ENCODE results near the gene PAX5. TPM values are rescaled to one million over a fixed set of nuclear protein-coding genes. Genes with fewer than 3 reads are reported as not detected.

PAX5 gene
- total and polyA plus RNA-seq, 5 donors from 2014 or later: 0.02 to 0.94 (median 0.15) TPM; not detected in 2

DNA sequence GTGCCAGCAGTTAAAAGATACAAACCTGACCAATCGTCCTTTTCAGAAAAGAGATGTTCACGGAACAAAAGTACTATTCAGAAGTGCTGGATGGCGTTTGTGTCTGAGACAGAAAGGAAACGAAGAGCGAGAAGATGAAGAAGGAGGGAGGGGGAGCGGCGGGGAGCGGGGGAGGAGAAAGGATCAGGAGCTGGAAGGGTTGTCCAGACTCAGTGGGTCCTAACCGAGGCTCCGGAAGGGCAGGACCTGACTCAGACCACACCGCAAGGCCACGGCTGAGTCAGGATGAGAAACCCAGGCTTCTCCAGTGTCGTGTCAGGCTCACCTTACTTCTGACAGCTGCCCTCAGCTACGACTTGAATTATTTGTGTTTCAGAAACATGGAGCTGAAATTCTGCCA, 46.2 kb downstream of the PAX5 start:
- peaks cover 9 to 10% of the 10 kb centered on the region in 2 experiments for H3K9me3 ChIP-seq (ENCODE audit: control insufficient read depth in 2 of 2, low read length in 2 of 2)
- H3K9me3 Mint-ChIP-seq: peaks cover 0 to 19% (median 8%) of the 10 kb centered on the region in 7 donors
- no peak overlapping the region for H3K27ac Mint-ChIP-seq
- H3K27me3 ChIP-seq (ENCODE audit: control insufficient read depth, insufficient read depth, low read length): peaks cover 33% of the 10 kb centered on the region
- peaks cover 67% of the 10 kb centered on the region for H3K27me3 Mint-ChIP-seq
- H3K27ac ChIP-seq (ENCODE audit: insufficient read depth, low read length, poor library complexity, severe bottlenecking): no peak overlapping the region
- H3K36me3 ChIP-seq (ENCODE audit: control insufficient read depth, insufficient read depth, low read length): no peaks in the 10 kb centered on the region
- H3K4me3 ChIP-seq (ENCODE audit: low read depth, low read length): no peak overlapping the region
- peaks cover 0 to 20% (median 3%) of the 10 kb centered on the region in 4 donors for H3K4me1 Mint-ChIP-seq
- no peak for DNase-seq
- H3K4me1 ChIP-seq (ENCODE audit: control insufficient read depth, insufficient read depth, low read length, poor library complexity, severe bottlenecking): peaks cover 4% of the 10 kb centered on the region
- H3K36me3 Mint-ChIP-seq: peaks cover 11% of the 10 kb centered on the region
- peak overlapping the region in 1 of 4 donors; percentile 31 for H3K4me3 Mint-ChIP-seq
- no peak for ATAC-seq (ENCODE audit: low read depth in 2 of 2)

- peak overlapping the region in 1 of 4 donors; percentile 30 for H3K4me3 Mint-ChIP-seq
Observed at GRCh38 chr9:36987409-36987808, 46.7 kb downstream of the PAX5 start.

DNA sequence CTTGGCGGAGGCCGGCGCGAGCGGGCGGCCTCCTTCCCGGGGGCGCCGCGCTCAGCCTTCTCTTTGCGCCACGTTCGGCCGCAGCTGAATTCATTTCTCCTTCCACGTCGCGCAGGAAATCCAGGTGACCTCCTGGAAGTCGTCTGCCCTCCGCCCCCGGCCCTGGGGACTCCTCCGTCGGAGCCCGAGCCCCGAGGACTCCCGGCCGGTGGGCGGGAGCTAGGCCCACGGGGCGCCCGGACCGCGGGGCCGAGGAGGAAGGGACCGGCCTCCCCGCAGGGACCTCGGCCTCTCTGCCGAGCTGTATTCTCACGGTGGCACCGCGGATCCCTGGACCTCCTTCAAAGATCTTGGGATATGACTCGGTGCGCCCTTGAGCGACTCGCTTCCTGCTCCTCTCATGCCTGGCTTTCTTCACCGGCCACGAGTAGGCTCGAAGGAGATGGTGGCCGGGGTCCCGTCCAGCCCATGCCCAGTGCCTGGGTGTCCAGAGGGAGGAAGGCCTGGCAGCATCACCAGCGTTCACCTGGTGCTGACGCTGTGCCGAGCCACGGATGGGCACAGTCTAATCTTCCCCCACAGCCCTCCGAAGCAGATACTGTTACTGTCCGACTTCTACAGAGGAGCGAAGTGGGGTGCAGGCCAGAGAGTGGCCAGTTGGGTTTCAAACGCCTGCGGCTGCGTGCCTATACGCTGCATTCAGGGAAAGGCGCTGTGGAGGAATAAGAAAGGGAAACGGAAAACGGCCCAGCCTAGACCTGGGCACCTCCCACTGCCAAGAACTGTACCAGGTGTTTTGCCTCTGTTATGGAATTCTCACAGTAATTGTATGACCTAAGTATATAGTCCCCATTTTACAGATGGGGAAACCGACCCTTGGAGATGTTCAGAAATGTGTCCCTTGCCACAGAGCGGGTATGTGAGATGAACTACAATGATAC, 47.3 kb downstream of the PAX5 start:
- H3K4me3 ChIP-seq (ENCODE audit: low read depth, low read length): no peak overlapping the region
- no peaks in the 10 kb centered on the region for H3K36me3 ChIP-seq (ENCODE audit: control insufficient read depth, insufficient read depth, low read length)
- H3K27me3 Mint-ChIP-seq: peaks cover 66% of the 10 kb centered on the region
- H3K9me3 Mint-ChIP-seq: peaks cover 0 to 15% (median 4%) of the 10 kb centered on the region in 7 donors
- DNase-seq: no peak
- H3K27me3 ChIP-seq (ENCODE audit: control insufficient read depth, insufficient read depth, low read length): peaks cover 33% of the 10 kb centered on the region
- H3K4me3 Mint-ChIP-seq: peak overlapping the region in 2 of 4 donors; percentile 38 to 44
- peaks cover 8% of the 10 kb centered on the region in 2 experiments for H3K9me3 ChIP-seq (ENCODE audit: control insufficient read depth in 2 of 2, low read length in 2 of 2)
- H3K4me1 ChIP-seq (ENCODE audit: control insufficient read depth, insufficient read depth, low read length, poor library complexity, severe bottlenecking): peaks cover 4% of the 10 kb centered on the region
- H3K27ac Mint-ChIP-seq: no peak overlapping the region
- H3K36me3 Mint-ChIP-seq: peaks cover 9% of the 10 kb centered on the region
- no peak for ATAC-seq (ENCODE audit: low read depth in 2 of 2)
- no peak overlapping the region for H3K27ac ChIP-seq (ENCODE audit: insufficient read depth, low read length, poor library complexity, severe bottlenecking)
- peaks cover 0 to 20% (median 3%) of the 10 kb centered on the region in 4 donors for H3K4me1 Mint-ChIP-seq

More at GRCh38 chr9:36987409-36987808, 46.7 kb downstream of the PAX5 start:
- Histone ChIP-seq H3K36me3 (ENCODE audit: control insufficient read depth, insufficient read depth, low read length) (no peaks in the 10 kb centered on the region), H3K27ac (ENCODE audit: insufficient read depth, low read length, poor library complexity, severe bottlenecking) (no peak overlapping the region), H3K27me3 (ENCODE audit: control insufficient read depth, insufficient read depth, low read length) (peaks cover 33% of the 10 kb centered on the region), H3K4me3 (ENCODE audit: low read depth, low read length) (no peak overlapping the region), H3K4me1 (ENCODE audit: control insufficient read depth, insufficient read depth, low read length, poor library complexity, severe bottlenecking) (peaks cover 4% of the 10 kb centered on the region), H3K9me3 (ENCODE audit: control insufficient read depth in 2 of 2, low read length in 2 of 2) (peaks cover 9 to 10% of the 10 kb centered on the region in 2 experiments)
- Mint-ChIP-seq H3K27me3 (peaks cover 69% of the 10 kb centered on the region), H3K36me3 (peaks cover 11% of the 10 kb centered on the region), H3K4me1 (peaks cover 0 to 20% (median 3%) of the 10 kb centered on the region in 4 donors), H3K9me3 (peaks cover 0 to 19% (median 8%) of the 10 kb centered on the region in 7 donors), H3K27ac (no peak overlapping the region)
- ATAC-seq (ENCODE audit: low read depth in 2 of 2) (no peak), DNase-seq (no peak)

DNA sequence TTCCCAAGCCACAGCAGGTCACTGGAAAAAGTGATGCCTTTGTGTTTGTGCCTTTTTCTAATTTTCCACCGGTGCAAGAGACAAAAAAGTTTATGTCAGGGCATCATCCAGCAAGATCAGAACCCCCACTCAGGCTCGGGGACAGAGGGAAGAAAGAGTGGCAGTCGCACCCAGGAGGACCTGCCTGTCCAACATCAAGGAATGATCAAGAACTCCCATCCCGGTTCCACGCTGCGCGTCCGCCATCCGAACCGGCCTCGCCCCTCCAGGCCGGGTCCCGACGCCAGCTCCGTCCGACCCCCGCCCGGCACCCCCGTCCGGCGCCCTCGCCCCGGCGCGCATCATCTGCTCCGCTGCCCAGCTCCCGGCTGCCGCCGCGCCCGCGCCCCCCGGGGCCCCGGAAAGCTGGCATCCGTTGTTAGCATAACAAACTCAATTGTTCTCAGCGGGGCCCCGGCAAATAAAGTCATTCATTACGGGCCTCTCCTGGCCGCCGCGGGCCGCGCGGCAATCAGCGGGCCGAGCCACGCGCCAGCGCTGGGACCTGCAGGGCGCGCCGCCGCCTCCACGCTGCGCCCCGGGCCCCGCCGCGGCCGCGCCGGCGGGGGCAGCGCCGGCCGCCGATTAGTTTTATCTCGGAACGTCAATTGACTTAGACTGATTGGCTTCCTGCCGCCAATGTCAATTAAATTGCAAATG, 48.1 kb downstream of the PAX5 start:
- Mint-ChIP-seq H3K4me3 (peak overlapping the region in 2 of 4 donors; percentile 20 to 53), H3K36me3 (peaks cover 8% of the 10 kb centered on the region), H3K27ac (no peak overlapping the region), H3K27me3 (peaks cover 71% of the 10 kb centered on the region), H3K4me1 (peaks cover 0 to 20% (median 3%) of the 10 kb centered on the region in 4 donors), H3K9me3 (peaks cover 0 to 6% (median 4%) of the 10 kb centered on the region in 7 donors)
- Histone ChIP-seq H3K4me3 (ENCODE audit: low read depth, low read length) (no peak overlapping the region), H3K27me3 (ENCODE audit: control insufficient read depth, insufficient read depth, low read length) (peaks cover 28% of the 10 kb centered on the region), H3K4me1 (ENCODE audit: control insufficient read depth, insufficient read depth, low read length, poor library complexity, severe bottlenecking) (peaks cover 4% of the 10 kb centered on the region), H3K36me3 (ENCODE audit: control insufficient read depth, insufficient read depth, low read length) (no peaks in the 10 kb centered on the region), H3K27ac (ENCODE audit: insufficient read depth, low read length, poor library complexity, severe bottlenecking) (no peak overlapping the region), H3K9me3 (ENCODE audit: control insufficient read depth in 2 of 2, low read length in 2 of 2) (no peaks in the 10 kb centered on the region)
- ATAC-seq (ENCODE audit: low read depth in 2 of 2) (no peak), DNase-seq (no peak)

GRCh38 chr9:36985061-36985768, 48.9 kb downstream of the PAX5 start:
- no peak overlapping the region for H3K27ac Mint-ChIP-seq
- Histone ChIP-seq H3K9me3 (ENCODE audit: control insufficient read depth in 2 of 2, low read length in 2 of 2) (no peaks in the 10 kb centered on the region), H3K4me3 (ENCODE audit: low read depth, low read length) (no peak overlapping the region), H3K27me3 (ENCODE audit: control insufficient read depth, insufficient read depth, low read length) (peaks cover 25% of the 10 kb centered on the region), H3K4me1 (ENCODE audit: control insufficient read depth, insufficient read depth, low read length, poor library complexity, severe bottlenecking) (peaks cover 4% of the 10 kb centered on the region), H3K27ac (ENCODE audit: insufficient read depth, low read length, poor library complexity, severe bottlenecking) (no peak overlapping the region), H3K36me3 (ENCODE audit: control insufficient read depth, insufficient read depth, low read length) (no peaks in the 10 kb centered on the region)
- ATAC-seq (ENCODE audit: low read depth in 2 of 2): no peak
- H3K27me3 Mint-ChIP-seq: peaks cover 75% of the 10 kb centered on the region
- peaks cover 4% of the 10 kb centered on the region for H3K36me3 Mint-ChIP-seq
- DNase-seq: no peak
- H3K4me1 Mint-ChIP-seq: peaks cover 0 to 20% (median 3%) of the 10 kb centered on the region in 4 donors
- peak overlapping the region in 2 of 4 donors; percentile 20 to 53 for H3K4me3 Mint-ChIP-seq
- H3K9me3 Mint-ChIP-seq: peaks cover 0 to 2% (median 2%) of the 10 kb centered on the region in 7 donors

- no peaks in the 10 kb centered on the region for H3K36me3 Mint-ChIP-seq
- Histone ChIP-seq H3K9me3 (ENCODE audit: control insufficient read depth in 2 of 2, low read length in 2 of 2) (no peaks in the 10 kb centered on the region), H3K4me3 (ENCODE audit: low read depth, low read length) (no peak overlapping the region), H3K27ac (ENCODE audit: insufficient read depth, low read length, poor library complexity, severe bottlenecking) (no peak overlapping the region), H3K4me1 (ENCODE audit: control insufficient read depth, insufficient read depth, low read length, poor library complexity, severe bottlenecking) (no peaks in the 10 kb centered on the region), H3K27me3 (ENCODE audit: control insufficient read depth, insufficient read depth, low read length) (peaks cover 12% of the 10 kb centered on the region), H3K36me3 (ENCODE audit: control insufficient read depth, insufficient read depth, low read length) (no peaks in the 10 kb centered on the region)
- ATAC-seq (ENCODE audit: low read depth in 2 of 2) (no peak), DNase-seq (peak in 1 of 3 donors; percentile 7)
- no peak overlapping the region for H3K4me3 Mint-ChIP-seq
- H3K27me3 Mint-ChIP-seq: peaks cover 44% of the 10 kb centered on the region
- no peaks in the 10 kb centered on the region for H3K9me3 Mint-ChIP-seq
- H3K27ac Mint-ChIP-seq: no peak overlapping the region
- peaks cover 0 to 5% (median 0%) of the 10 kb centered on the region in 4 donors for H3K4me1 Mint-ChIP-seq
Observed at GRCh38 chr9:36980148-36980974, 53.7 kb downstream of the PAX5 start.

Data from CD4-positive, CD25-positive, alpha-beta regulatory T cell (primary cell).